ENCODE results near the gene AQP3.

DNA sequence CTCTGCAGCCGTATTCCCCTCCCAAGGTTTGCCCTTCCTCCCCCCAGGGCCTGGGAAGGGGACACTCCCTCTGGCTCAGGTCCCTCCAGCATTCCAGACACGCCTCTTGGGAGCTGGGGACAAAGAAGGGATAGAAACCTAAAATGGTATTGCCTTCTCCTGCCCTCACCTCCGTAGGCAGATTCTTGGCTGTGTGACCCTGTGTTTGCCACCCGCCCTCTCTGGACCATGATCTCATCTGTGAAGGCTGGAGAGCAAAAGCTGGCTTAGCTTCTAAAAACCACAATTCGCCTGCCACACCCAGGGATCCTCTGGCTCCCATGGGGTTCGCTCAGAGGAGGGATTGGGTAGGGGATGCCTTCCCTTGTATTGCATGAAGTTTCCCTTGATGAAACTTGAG is 7.7 kb downstream of the AQP3 start:
- TF ChIP-seq, protein P1, sequence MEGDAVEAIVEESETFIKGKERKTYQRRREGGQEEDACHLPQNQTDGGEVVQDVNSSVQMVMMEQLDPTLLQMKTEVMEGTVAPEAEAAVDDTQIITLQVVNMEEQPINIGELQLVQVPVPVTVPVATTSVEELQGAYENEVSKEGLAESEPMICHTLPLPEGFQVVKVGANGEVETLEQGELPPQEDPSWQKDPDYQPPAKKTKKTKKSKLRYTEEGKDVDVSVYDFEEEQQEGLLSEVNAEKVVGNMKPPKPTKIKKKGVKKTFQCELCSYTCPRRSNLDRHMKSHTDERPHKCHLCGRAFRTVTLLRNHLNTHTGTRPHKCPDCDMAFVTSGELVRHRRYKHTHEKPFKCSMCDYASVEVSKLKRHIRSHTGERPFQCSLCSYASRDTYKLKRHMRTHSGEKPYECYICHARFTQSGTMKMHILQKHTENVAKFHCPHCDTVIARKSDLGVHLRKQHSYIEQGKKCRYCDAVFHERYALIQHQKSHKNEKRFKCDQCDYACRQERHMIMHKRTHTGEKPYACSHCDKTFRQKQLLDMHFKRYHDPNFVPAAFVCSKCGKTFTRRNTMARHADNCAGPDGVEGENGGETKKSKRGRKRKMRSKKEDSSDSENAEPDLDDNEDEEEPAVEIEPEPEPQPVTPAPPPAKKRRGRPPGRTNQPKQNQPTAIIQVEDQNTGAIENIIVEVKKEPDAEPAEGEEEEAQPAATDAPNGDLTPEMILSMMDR (IDR thresholded peaks at IDR 0.05; ENCODE audit: low read depth, low read length) = no peak
- TF ChIP-seq EZH2phosphoT487 (IDR thresholded peaks at IDR 0.05; ENCODE audit: low read depth) = no peak

Data from OCI-LY3 (cell line).